Trophoblast cell (in vitro differentiated cells and primary cell): ENCODE measurements around the gene ZNF484. TPM values are rescaled to one million over a fixed set of nuclear protein-coding genes. Genes with fewer than 3 reads are reported as not detected.
A peak's percentile ranks its signal among the peaks of the same experiment; 100 is the strongest.

Experiments used
- DNase-seq, 2 donors: peaks; one replicate each; pipeline ENCODE4 v3.0.0-alpha.2; 2016
- H2AFZ ChIP-seq: 2 replicates; pipeline ENCODE4 v1.6.1; 2013; ENCODE audit warnings: low read length, moderate library complexity, mild to moderate bottlenecking; ENCODE audit not compliant: insufficient read depth, poor library complexity
- H2AK5ac ChIP-seq: 2 replicates; pipeline ENCODE4 v1.6.1; 2013; ENCODE audit warnings: mild to moderate bottlenecking, low read length
- H2BK120ac ChIP-seq: 2 replicates; pipeline ENCODE4 v1.6.1; 2013; ENCODE audit warnings: low read length, mild to moderate bottlenecking, moderate library complexity; ENCODE audit not compliant: insufficient read depth, poor library complexity
- H2BK12ac ChIP-seq: 2 replicates; pipeline ENCODE4 v1.6.1; 2013; ENCODE audit warnings: mild to moderate bottlenecking, low read length, moderate library complexity
- H2BK5ac ChIP-seq: 2 replicates; pipeline ENCODE4 v1.6.1; 2013; ENCODE audit warnings: low read length, low read depth, moderate library complexity, mild to moderate bottlenecking; ENCODE audit not compliant: poor library complexity
- H3K14ac ChIP-seq: 2 replicates; pipeline ENCODE4 v1.6.1; 2013; ENCODE audit warnings: mild to moderate bottlenecking, low read length
- H3K18ac ChIP-seq: 2 replicates; pipeline ENCODE4 v1.6.1; 2013; ENCODE audit warnings: mild to moderate bottlenecking, low read length
- H3K23ac ChIP-seq: 2 replicates; pipeline ENCODE4 v1.6.1; 2013; ENCODE audit warnings: low read length
- H3K27ac ChIP-seq: 2 replicates; pipeline ENCODE4 v1.5.1; 2013; ENCODE audit warnings: low read depth, mild to moderate bottlenecking, inconsistent platforms, low read length, moderate library complexity
- H3K27me3 ChIP-seq: 2 replicates; pipeline ENCODE4 v1.6.1; 2013; ENCODE audit warnings: inconsistent platforms, mild to moderate bottlenecking, low read length, moderate library complexity; ENCODE audit not compliant: insufficient read depth
- H3K36me3 ChIP-seq, 2 experiments: 1 replicate in 1 of 2; 2 replicates in 1 of 2; pipeline ENCODE4 v1.6.1; 2013; ENCODE audit warnings: low read length in 2 of 2, mild to moderate bottlenecking in 2 of 2, moderate library complexity in 1 of 2; ENCODE audit not compliant: insufficient read depth in 2 of 2, control insufficient read depth in 1 of 2
- H3K4ac ChIP-seq: 2 replicates; pipeline ENCODE4 v1.6.1; 2013; ENCODE audit warnings: low read depth, mild to moderate bottlenecking, low read length, moderate library complexity
- H3K4me1 ChIP-seq, 2 experiments: 1 replicate in 1 of 2; 2 replicates in 1 of 2; pipeline ENCODE4 v1.6.1; 2013; ENCODE audit warnings: low read length in 2 of 2, mild to moderate bottlenecking in 2 of 2, moderate library complexity in 1 of 2; ENCODE audit not compliant: insufficient read depth in 2 of 2, control insufficient read depth in 1 of 2
- H3K4me2 ChIP-seq: 2 replicates; pipeline ENCODE4 v1.6.1; 2013; ENCODE audit warnings: inconsistent platforms, mild to moderate bottlenecking, low read length, moderate library complexity
- H3K4me3 ChIP-seq: 2 replicates; pipeline ENCODE4 v1.5.1; 2013; ENCODE audit warnings: mild to moderate bottlenecking, low read depth, low read length, inconsistent platforms
- H3K79me1 ChIP-seq: one replicate; pipeline ENCODE4 v1.6.1; 2013; ENCODE audit warnings: low read length
- H3K79me2 ChIP-seq: 2 replicates; pipeline ENCODE4 v1.6.1; 2013; ENCODE audit warnings: low read length, mild to moderate bottlenecking; ENCODE audit not compliant: control insufficient read depth, insufficient read depth, poor library complexity
- H3K9ac ChIP-seq: 2 replicates; pipeline ENCODE4 v1.6.1; 2013; ENCODE audit warnings: mild to moderate bottlenecking, low read length
- H3K9me3 ChIP-seq: 2 replicates; pipeline ENCODE4 v1.6.1; 2013; ENCODE audit warnings: low read depth, mild to moderate bottlenecking, control low read depth, inconsistent platforms, low read length; ENCODE audit not compliant: insufficient read depth
- H4K12ac ChIP-seq: 2 replicates; pipeline ENCODE4 v1.6.1; 2013; ENCODE audit warnings: low read depth, mild to moderate bottlenecking, low read length, moderate library complexity
- H4K8ac ChIP-seq: 2 replicates; pipeline ENCODE4 v1.6.1; 2013; ENCODE audit warnings: low read depth, mild to moderate bottlenecking, low read length, moderate library complexity
- H4K91ac ChIP-seq: one replicate; pipeline ENCODE4 v1.6.1; 2013; ENCODE audit warnings: low read depth, mild to moderate bottlenecking, low read length, moderate library complexity
- WGBS: extraction: QIAGEN DNeasy Blood & Tissue Kit; methylation state at CpG from one replicate; pipeline ENCODE4 v1.1.7; 2013; ENCODE audit warnings: missing lambda C conversion rate; ENCODE audit not compliant: insufficient read length, insufficient coverage; ENCODE audit errors: extremely low coverage; 5-methylcytosine and 5-hydroxymethylcytosine counted together
- polyA plus RNA-seq: library from polyadenylated mRNA; stranded (reverse); fragments of 200-250 nt; gene quantifications from 2 replicates; pipeline ENCODE4 v1.2.3, GENCODE V29; 2013

ZNF484 gene
- polyA plus RNA-seq, result 2.4 and 2.8 TPM in 2 replicates

- peak within 1 kb of the TSS; percentile 5 for H4K91ac ChIP-seq
- no peaks in the 10 kb centered on the region for H3K36me3 ChIP-seq
- H2AFZ ChIP-seq, result peak within 1 kb of the TSS; percentile 93
- peak within 1 kb of the TSS; percentile 77 for H3K4me3 ChIP-seq
- H3K14ac ChIP-seq, result no peak within 1 kb of the TSS
- peak; percentile 99 to 100 for DNase-seq
- no peaks in the 10 kb centered on the region for H3K79me2 ChIP-seq
- H3K27ac ChIP-seq, result no peak within 1 kb of the TSS
- no peak within 1 kb of the TSS for H3K18ac ChIP-seq
- H2BK5ac ChIP-seq, result no peak within 1 kb of the TSS
- H3K4me1 ChIP-seq, result no peaks in the 10 kb centered on the region
- H2BK120ac ChIP-seq, result no peak within 1 kb of the TSS
- no peak within 1 kb of the TSS for H2BK12ac ChIP-seq
- H3K4ac ChIP-seq, result no peak within 1 kb of the TSS
- H4K8ac ChIP-seq, result peak within 1 kb of the TSS; percentile 83
- peaks cover 1% of the 10 kb centered on the region for H3K79me1 ChIP-seq
- H3K27me3 ChIP-seq, result no peaks in the 10 kb centered on the region
- peak within 1 kb of the TSS; percentile 47 for H3K4me2 ChIP-seq
- H3K9ac ChIP-seq, result peak within 1 kb of the TSS; percentile 12
- no peak within 1 kb of the TSS for H2AK5ac ChIP-seq
- H3K9me3 ChIP-seq, result no peaks in the 10 kb centered on the region
- H3K23ac ChIP-seq, result no peak within 1 kb of the TSS
- WGBS, result no CpG with 5 or more reads among the region's 28 CpGs
- H4K12ac ChIP-seq, result peak within 1 kb of the TSS; percentile 24
Measured at GRCh38 chr9:92877531-92878430, at the start of gene ZNF484. Gene ZNF484 (minus strand): TSS chr9:92878038. CDS start chr9:92875029, 3,009 bp downstream.

GRCh38 chr9:92920437-92920836, 42.6 kb upstream of the ZNF484 start:
- Histone ChIP-seq H3K79me1 (no peaks in the 10 kb centered on the region), H3K14ac (no peak overlapping the region), H2BK12ac (no peak overlapping the region), H3K9ac (no peak overlapping the region), H3K18ac (no peak overlapping the region), H3K9me3 (peaks cover 2% of the 10 kb centered on the region), H3K23ac (no peak overlapping the region), H3K4me1 (no peaks in the 10 kb centered on the region), H2BK120ac (no peak overlapping the region), H3K36me3 (no peaks in the 10 kb centered on the region), H2AK5ac (no peak overlapping the region), H2BK5ac (no peak overlapping the region), H3K4me2 (no peak overlapping the region), H2AFZ (no peak overlapping the region), H3K79me2 (no peaks in the 10 kb centered on the region), H4K91ac (no peak overlapping the region), H4K12ac (no peak overlapping the region), H3K27ac (no peak overlapping the region), H3K27me3 (peaks cover 2% of the 10 kb centered on the region), H3K4ac (no peak overlapping the region), H4K8ac (no peak overlapping the region), H3K4me3 (no peak overlapping the region)
- WGBS, result no CpG with 5 or more reads among the region's 1 CpG
- no peak for DNase-seq

GRCh38 chr9:92917176-92917800, 39.5 kb upstream of the ZNF484 start:
- H3K14ac ChIP-seq, result no peak overlapping the region
- no peak overlapping the region for H2AFZ ChIP-seq
- no peaks in the 10 kb centered on the region for H3K79me2 ChIP-seq
- H4K12ac ChIP-seq, result no peak overlapping the region
- peaks cover 2% of the 10 kb centered on the region for H3K27me3 ChIP-seq
- H3K4ac ChIP-seq, result no peak overlapping the region
- no peaks in the 10 kb centered on the region for H3K36me3 ChIP-seq
- H2BK120ac ChIP-seq, result no peak overlapping the region
- no peak overlapping the region for H3K4me2 ChIP-seq
- no peak overlapping the region for H3K9ac ChIP-seq
- H3K18ac ChIP-seq, result no peak overlapping the region
- H3K9me3 ChIP-seq, result peaks cover 2% of the 10 kb centered on the region
- no CpG with 5 or more reads among the region's 2 CpGs for WGBS
- H3K79me1 ChIP-seq, result no peaks in the 10 kb centered on the region
- H3K23ac ChIP-seq, result no peak overlapping the region
- no peak overlapping the region for H2BK5ac ChIP-seq
- no peak overlapping the region for H2AK5ac ChIP-seq
- H4K8ac ChIP-seq, result no peak overlapping the region
- no peak for DNase-seq
- no peak overlapping the region for H3K27ac ChIP-seq
- no peak overlapping the region for H4K91ac ChIP-seq
- H2BK12ac ChIP-seq, result no peak overlapping the region
- H3K4me3 ChIP-seq, result no peak overlapping the region
- no peaks in the 10 kb centered on the region for H3K4me1 ChIP-seq

GRCh38 chr9:92911511-92912475, 34.0 kb upstream of the ZNF484 start:
- Histone ChIP-seq H2BK120ac (no peak overlapping the region), H3K9me3 (peaks cover 2% of the 10 kb centered on the region), H3K27ac (no peak overlapping the region), H3K79me2 (no peaks in the 10 kb centered on the region), H2AK5ac (no peak overlapping the region), H3K23ac (no peak overlapping the region), H3K4me3 (no peak overlapping the region), H2BK5ac (no peak overlapping the region), H3K14ac (no peak overlapping the region), H3K9ac (no peak overlapping the region), H4K12ac (no peak overlapping the region), H3K4ac (no peak overlapping the region), H4K91ac (no peak overlapping the region), H4K8ac (no peak overlapping the region), H3K18ac (no peak overlapping the region), H2AFZ (no peak overlapping the region), H3K4me2 (no peak overlapping the region), H3K79me1 (no peaks in the 10 kb centered on the region), H3K4me1 (no peaks in the 10 kb centered on the region), H3K27me3 (no peaks in the 10 kb centered on the region), H3K36me3 (no peaks in the 10 kb centered on the region), H2BK12ac (no peak overlapping the region)
- WGBS, result no CpG with 5 or more reads among the region's 11 CpGs
- DNase-seq, result peak in 1 of 2 donors; percentile 63
